Right atrium auricular region (tissue), 2 donors: ENCODE data around the gene ERAL1. TPM values are rescaled to one million over a fixed set of nuclear protein-coding genes. Genes with fewer than 3 reads are reported as not detected.
A peak's percentile ranks its signal among the peaks of the same experiment; 100 is the strongest.
"Not testable (repeated sequence)": the region's sequence is repeated elsewhere in the genome, so short reads cannot be mapped to it uniquely, and the experiment has no call there.

Source experiments
- DNase-seq: peaks from one replicate; pipeline ENCODE4 v3.0.0-alpha.2; 2019; ENCODE audit warnings: low spot score
- H3K27ac ChIP-seq, 2 donors: fragments of 200-600 bp; sonication (generic); 1 replicate in 1 of 2; 2 replicates in 1 of 2; pipeline ENCODE4 v1.5.1; 2016 to 2019
- H3K27me3 ChIP-seq, 2 donors: fragments of 200-600 bp; sonication (generic); one replicate each; pipeline versions ENCODE4 v1.5.1 to v1.6.0; 2017 to 2019
- H3K36me3 ChIP-seq: fragments of 200-600 bp; sonication (generic); one replicate; pipeline ENCODE4 v1.5.1; 2016
- H3K4me1 ChIP-seq, 2 donors: fragments of 200-600 bp; sonication (generic); one replicate each; pipeline versions ENCODE4 v1.5.1 to v1.6.0; 2017 to 2019
- H3K4me3 ChIP-seq, 2 donors: fragments of 200-600 bp; sonication (generic); 1 replicate in 1 of 2; 2 replicates in 1 of 2; pipeline ENCODE4 v1.5.1; 2017 to 2019; ENCODE audit warnings: mild to moderate bottlenecking in 1 of 2, moderate library complexity in 1 of 2
- H3K9me3 ChIP-seq, 2 donors: fragments of 200-600 bp; sonication (generic); one replicate each; pipeline ENCODE4 v1.5.1; 2019
- total RNA-seq, 2 donors: library from RNA; depleted of rRNA; stranded (reverse); fragments of >200 nt; gene quantifications; one replicate each; pipeline ENCODE4 v1.1.0, GENCODE V29; 2016
- TF ChIP-seq, protein P1 (sequence below), 2 donors: fragments of 200-600 bp; sonication (generic); IDR thresholded peaks; one replicate each; pipeline ENCODE4 v1.5.1; 2019; ENCODE audit warnings: antibody characterized with exemption in 2 of 2

ERAL1 gene
- total RNA-seq, 2 donors from 2014 or later, result 32.0 to 51.4 TPM

GRCh38 chr17:28888832-28889231 is 34.0 kb downstream of the ERAL1 start:
- Histone ChIP-seq H3K4me1 (peaks cover 0 to 32% of the 10 kb centered on the region in 2 donors), H3K4me3 (no peak overlapping the region), H3K9me3 (no peaks in the 10 kb centered on the region), H3K27ac (no peak overlapping the region), H3K27me3 (no peaks in the 10 kb centered on the region), H3K36me3 (peaks cover 18% of the 10 kb centered on the region)
- TF ChIP-seq, protein P1, sequence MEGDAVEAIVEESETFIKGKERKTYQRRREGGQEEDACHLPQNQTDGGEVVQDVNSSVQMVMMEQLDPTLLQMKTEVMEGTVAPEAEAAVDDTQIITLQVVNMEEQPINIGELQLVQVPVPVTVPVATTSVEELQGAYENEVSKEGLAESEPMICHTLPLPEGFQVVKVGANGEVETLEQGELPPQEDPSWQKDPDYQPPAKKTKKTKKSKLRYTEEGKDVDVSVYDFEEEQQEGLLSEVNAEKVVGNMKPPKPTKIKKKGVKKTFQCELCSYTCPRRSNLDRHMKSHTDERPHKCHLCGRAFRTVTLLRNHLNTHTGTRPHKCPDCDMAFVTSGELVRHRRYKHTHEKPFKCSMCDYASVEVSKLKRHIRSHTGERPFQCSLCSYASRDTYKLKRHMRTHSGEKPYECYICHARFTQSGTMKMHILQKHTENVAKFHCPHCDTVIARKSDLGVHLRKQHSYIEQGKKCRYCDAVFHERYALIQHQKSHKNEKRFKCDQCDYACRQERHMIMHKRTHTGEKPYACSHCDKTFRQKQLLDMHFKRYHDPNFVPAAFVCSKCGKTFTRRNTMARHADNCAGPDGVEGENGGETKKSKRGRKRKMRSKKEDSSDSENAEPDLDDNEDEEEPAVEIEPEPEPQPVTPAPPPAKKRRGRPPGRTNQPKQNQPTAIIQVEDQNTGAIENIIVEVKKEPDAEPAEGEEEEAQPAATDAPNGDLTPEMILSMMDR (IDR thresholded peaks at IDR 0.05), result no peak
- DNase-seq, result no peak

GRCh38 chr17:28889996-28890395 is 35.2 kb downstream of the ERAL1 start:
- H3K4me3 ChIP-seq, result no peak overlapping the region
- H3K9me3 ChIP-seq, result no peaks in the 10 kb centered on the region
- no peaks in the 10 kb centered on the region for H3K27me3 ChIP-seq
- peaks cover 6% of the 10 kb centered on the region for H3K36me3 ChIP-seq
- TF ChIP-seq, protein P1 (IDR thresholded peaks at IDR 0.05), result no peak
- peaks cover 0 to 38% of the 10 kb centered on the region in 2 donors for H3K4me1 ChIP-seq
- no peak for DNase-seq
- no peak overlapping the region for H3K27ac ChIP-seq

DNA sequence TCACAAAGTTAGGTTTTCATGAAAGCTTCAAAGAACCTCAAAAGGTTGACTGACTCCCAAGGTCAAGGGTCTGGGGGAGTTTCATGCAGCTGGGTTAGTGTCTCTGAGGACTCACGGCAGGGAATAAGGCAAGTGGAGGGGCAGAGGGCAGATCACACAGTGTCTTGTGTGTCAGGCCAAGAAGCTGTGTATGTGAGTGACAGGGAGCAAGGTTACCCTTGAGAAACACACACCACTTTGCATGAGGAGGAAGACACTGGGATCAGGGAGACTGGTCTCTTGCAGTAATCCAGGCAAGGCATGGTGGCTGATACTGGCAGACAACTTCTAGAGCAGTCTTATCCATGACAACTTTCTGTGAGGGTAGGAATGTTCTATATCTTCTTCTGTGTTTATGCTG is 36.4 kb downstream of the ERAL1 start:
- Histone ChIP-seq H3K27ac (no peak overlapping the region), H3K4me1 (peaks cover 0 to 42% of the 10 kb centered on the region in 2 donors), H3K9me3 (no peaks in the 10 kb centered on the region), H3K36me3 (no peaks in the 10 kb centered on the region), H3K4me3 (no peak overlapping the region), H3K27me3 (no peaks in the 10 kb centered on the region)
- TF ChIP-seq, protein P1 (IDR thresholded peaks at IDR 0.05), result no peak
- DNase-seq, result no peak

- H3K9me3 ChIP-seq, result no peaks in the 10 kb centered on the region
- no peak for DNase-seq
- H3K4me3 ChIP-seq, result no peak overlapping the region
- H3K27me3 ChIP-seq, result no peaks in the 10 kb centered on the region
- H3K27ac ChIP-seq, result no peak overlapping the region
- TF ChIP-seq, protein P1 (IDR thresholded peaks at IDR 0.05), result no peak
- no peaks in the 10 kb centered on the region for H3K36me3 ChIP-seq
- H3K4me1 ChIP-seq, result peaks cover 0 to 50% of the 10 kb centered on the region in 2 donors
Measured at GRCh38 chr17:28892024-28892423, 37.2 kb downstream of the ERAL1 start.

- H3K27me3 ChIP-seq, DNase-seq, H3K36me3 ChIP-seq, H3K4me3 ChIP-seq, H3K9me3 ChIP-seq: not testable (repeated sequence)
- Histone ChIP-seq H3K27ac (peak overlapping the region; percentile 31 to 54), H3K4me1 (peaks cover 0 to 59% of the 10 kb centered on the region in 2 donors)
Measured at GRCh38 chr17:28893248-28894183, 38.7 kb downstream of the ERAL1 start.

DNA sequence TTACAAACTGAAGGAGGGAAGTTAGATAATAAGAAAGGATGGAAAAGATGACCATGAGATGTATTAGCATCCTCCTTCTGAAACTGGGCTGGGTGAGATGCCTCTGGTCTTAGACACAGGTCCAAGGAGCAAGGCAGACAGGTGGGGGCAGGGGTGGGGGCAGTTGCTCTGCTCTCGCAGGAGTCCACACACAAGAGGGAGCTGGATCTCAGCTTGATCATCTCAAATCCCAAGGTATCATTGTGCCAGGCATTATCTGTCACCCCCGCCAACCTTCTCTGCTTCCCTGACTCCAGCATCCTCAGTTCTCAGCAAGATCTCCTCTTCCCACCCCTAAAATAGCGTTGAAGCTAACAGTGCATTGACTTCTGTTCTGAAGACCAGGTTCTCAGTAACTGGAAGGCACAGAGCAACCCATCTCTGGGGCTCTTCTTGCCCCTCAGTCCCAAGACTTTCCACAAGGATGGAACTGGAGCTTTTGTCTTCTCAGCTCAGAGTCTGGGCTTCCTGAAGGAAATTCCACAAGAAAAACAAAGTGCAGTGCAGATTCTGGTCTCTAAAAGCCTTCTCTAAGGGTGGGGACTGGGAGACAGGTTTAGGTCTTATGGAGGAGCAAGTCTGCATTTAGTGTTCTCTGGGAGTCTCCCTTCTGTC is 41.1 kb downstream of the ERAL1 start:
- Histone ChIP-seq H3K4me3 (peak overlapping the region in 1 of 2 donors; percentile 82), H3K4me1 (peaks cover 0 to 48% of the 10 kb centered on the region in 2 donors)
- TF ChIP-seq, protein P1 (IDR thresholded peaks at IDR 0.05), result no peak

More for the DNA sequence above, 41.1 kb downstream of the ERAL1 start:
- H3K27me3 ChIP-seq, result no peaks in the 10 kb centered on the region
- H3K9me3 ChIP-seq, result no peaks in the 10 kb centered on the region
- DNase-seq, result no peak
- peak overlapping the region; percentile 85 to 93 for H3K27ac ChIP-seq
- H3K36me3 ChIP-seq, result no peaks in the 10 kb centered on the region
